ENCODE measurements around the gene HBG1.

Gene HBG1

DNA sequence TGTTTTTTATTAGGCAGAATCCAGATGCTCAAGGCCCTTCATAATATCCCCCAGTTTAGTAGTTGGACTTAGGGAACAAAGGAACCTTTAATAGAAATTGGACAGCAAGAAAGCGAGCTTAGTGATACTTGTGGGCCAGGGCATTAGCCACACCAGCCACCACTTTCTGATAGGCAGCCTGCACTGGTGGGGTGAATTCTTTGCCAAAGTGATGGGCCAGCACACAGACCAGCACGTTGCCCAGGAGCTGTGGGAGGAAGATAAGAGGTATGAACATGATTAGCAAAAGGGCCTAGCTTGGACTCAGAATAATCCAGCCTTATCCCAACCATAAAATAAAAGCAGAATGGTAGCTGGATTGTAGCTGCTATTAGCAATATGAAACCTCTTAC is 24.2 kb downstream of the HBG1 start:
- no peaks in the 10 kb centered on the region for H3K27me3 ChIP-seq (ENCODE audit: control insufficient read depth, insufficient read depth, low read length)
- no peaks in the 10 kb centered on the region for H3K36me3 ChIP-seq (ENCODE audit: control insufficient read depth, insufficient read depth, low read length)
- peaks cover 7% of the 10 kb centered on the region for H3K9me3 ChIP-seq (ENCODE audit: control insufficient read depth, insufficient read depth, low read length)
- H3K27ac ChIP-seq (ENCODE audit: low read depth, low read length) = no peak overlapping the region
- H3K4me1 ChIP-seq (ENCODE audit: control insufficient read depth, insufficient read depth, low read length) = no peaks in the 10 kb centered on the region
- no peak overlapping the region for H3K4me3 ChIP-seq (ENCODE audit: low read depth, low read length)
- H3K9ac ChIP-seq (ENCODE audit: low read depth, low read length) = no peak overlapping the region

DNA sequence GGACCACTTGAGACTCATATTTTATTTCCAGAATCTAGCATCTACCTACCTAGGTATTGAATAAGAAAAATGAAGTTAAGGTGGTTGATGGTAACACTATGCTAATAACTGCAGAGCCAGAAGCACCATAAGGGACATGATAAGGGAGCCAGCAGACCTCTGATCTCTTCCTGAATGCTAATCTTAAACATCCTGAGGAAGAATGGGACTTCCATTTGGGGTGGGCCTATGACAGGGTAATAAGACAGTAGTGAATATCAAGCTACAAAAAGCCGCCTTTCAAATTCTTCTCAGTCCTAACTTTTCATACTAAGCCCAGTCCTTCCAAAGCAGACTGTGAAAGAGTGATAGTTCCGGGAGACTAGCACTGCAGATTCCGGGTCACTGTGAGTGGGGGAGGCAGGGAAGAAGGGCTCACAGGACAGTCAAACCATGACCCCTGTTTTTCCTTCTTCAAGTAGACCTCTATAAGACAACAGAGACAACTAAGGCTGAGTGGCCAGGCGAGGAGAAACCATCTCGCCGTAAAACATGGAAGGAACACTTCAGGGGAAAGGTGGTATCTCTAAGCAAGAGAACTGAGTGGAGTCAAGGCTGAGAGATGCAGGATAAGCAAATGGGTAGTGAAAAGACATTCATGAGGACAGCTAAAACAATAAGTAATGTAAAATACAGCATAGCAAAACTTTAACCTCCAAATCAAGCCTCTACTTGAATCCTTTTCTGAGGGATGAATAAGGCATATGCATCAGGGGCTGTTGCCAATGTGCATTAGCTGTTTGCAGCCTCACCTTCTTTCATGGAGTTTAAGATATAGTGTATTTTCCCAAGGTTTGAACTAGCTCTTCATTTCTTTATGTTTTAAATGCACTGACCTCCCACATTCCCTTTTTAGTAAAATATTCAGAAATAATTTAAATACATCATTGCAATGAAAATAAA is 24.8 kb downstream of the HBG1 start:
- H3K36me3 ChIP-seq (ENCODE audit: control insufficient read depth, insufficient read depth, low read length) = no peaks in the 10 kb centered on the region
- no peaks in the 10 kb centered on the region for H3K4me1 ChIP-seq (ENCODE audit: control insufficient read depth, insufficient read depth, low read length)
- H3K9me3 ChIP-seq (ENCODE audit: control insufficient read depth, insufficient read depth, low read length) = peaks cover 7% of the 10 kb centered on the region
- no peak overlapping the region for H3K9ac ChIP-seq (ENCODE audit: low read depth, low read length)
- no peak overlapping the region for H3K4me3 ChIP-seq (ENCODE audit: low read depth, low read length)
- no peaks in the 10 kb centered on the region for H3K27me3 ChIP-seq (ENCODE audit: control insufficient read depth, insufficient read depth, low read length)
- no peak overlapping the region for H3K27ac ChIP-seq (ENCODE audit: low read depth, low read length)

DNA sequence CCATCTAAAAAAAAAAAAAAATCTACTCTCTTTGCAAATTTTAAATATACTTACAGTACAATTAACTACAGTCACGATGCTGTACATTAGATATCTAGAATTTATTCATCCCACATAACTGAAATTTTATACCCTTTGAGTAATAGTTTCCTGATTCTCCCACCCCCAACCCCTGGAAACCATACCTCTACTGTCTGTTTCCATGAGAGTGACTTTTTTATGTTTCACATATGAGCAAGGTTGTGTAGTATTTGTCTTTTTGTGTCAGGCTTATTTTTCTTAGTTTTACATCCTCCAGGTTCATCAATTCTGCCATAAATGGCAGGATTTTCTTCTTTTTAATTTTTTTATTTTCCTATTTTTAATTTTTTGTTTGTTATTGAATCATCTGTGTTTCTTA is 26.0 kb downstream of the HBG1 start:
- no peak overlapping the region for H3K27ac ChIP-seq (ENCODE audit: low read depth, low read length)
- no peaks in the 10 kb centered on the region for H3K4me1 ChIP-seq (ENCODE audit: control insufficient read depth, insufficient read depth, low read length)

DNA sequence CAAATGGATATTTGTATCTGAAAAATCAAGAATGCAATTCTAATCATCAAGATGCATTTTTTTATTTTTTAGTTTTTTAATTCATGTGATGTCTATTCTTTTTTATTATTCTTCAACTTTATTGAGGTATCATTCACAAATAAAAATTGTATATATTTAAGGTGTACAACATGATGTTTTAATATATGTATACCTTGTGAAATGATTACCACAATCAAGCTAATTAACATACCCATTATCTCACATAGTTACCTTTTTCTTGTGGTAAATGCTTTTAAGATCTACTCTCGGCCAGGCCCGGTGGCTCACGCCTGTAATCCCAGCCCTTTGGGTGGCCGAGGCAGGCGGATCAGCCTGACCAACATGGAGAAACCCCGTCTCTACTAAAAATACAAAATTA is 26.5 kb downstream of the HBG1 start:
- no peaks in the 10 kb centered on the region for H3K36me3 ChIP-seq (ENCODE audit: control insufficient read depth, insufficient read depth, low read length)
- no peak overlapping the region for H3K9ac ChIP-seq (ENCODE audit: low read depth, low read length)
- H3K4me3 ChIP-seq (ENCODE audit: low read depth, low read length) = no peak overlapping the region
- H3K4me1 ChIP-seq (ENCODE audit: control insufficient read depth, insufficient read depth, low read length) = no peaks in the 10 kb centered on the region
- H3K27ac ChIP-seq (ENCODE audit: low read depth, low read length) = no peak overlapping the region
- H3K27me3 ChIP-seq (ENCODE audit: control insufficient read depth, insufficient read depth, low read length) = no peaks in the 10 kb centered on the region
- peaks cover 7% of the 10 kb centered on the region for H3K9me3 ChIP-seq (ENCODE audit: control insufficient read depth, insufficient read depth, low read length)

More for the DNA sequence above, 26.0 kb downstream of the HBG1 start:
- Histone ChIP-seq H3K9me3 (ENCODE audit: control insufficient read depth, insufficient read depth, low read length) (peaks cover 7% of the 10 kb centered on the region), H3K4me3 (ENCODE audit: low read depth, low read length) (no peak overlapping the region), H3K9ac (ENCODE audit: low read depth, low read length) (no peak overlapping the region), H3K36me3 (ENCODE audit: control insufficient read depth, insufficient read depth, low read length) (no peaks in the 10 kb centered on the region), H3K27me3 (ENCODE audit: control insufficient read depth, insufficient read depth, low read length) (no peaks in the 10 kb centered on the region)

DNA sequence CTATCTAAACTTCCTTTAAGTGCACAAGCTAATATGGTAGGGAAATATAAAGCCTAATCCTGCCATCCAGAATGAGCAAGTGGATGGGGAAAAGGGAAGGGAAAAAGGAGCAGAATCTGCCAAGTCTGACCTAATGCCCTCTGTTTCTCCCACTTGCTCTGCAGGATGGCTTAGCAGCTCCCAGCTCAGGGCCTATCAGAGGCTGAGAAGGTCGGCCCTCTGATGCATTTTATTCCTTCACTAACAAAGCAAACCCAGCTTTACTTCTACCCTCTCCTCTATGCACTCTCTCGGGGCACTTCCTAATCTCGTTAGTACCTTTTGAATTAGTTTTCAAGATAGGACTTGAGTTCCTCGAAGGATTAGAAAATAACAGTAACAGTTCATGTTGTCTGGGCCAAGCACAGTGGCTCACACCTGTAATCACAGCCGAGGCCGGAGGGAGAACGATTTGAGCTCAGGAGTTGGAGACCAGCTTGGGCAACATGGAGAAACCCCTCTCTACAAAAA is 39.2 kb downstream of the HBG1 start:
- no peak overlapping the region for H3K9ac ChIP-seq (ENCODE audit: low read depth, low read length)
- no peaks in the 10 kb centered on the region for H3K36me3 ChIP-seq (ENCODE audit: control insufficient read depth, insufficient read depth, low read length)
- H3K27ac ChIP-seq (ENCODE audit: low read depth, low read length) = no peak overlapping the region
- H3K9me3 ChIP-seq (ENCODE audit: control insufficient read depth, insufficient read depth, low read length) = no peaks in the 10 kb centered on the region
- H3K4me1 ChIP-seq (ENCODE audit: control insufficient read depth, insufficient read depth, low read length) = no peaks in the 10 kb centered on the region; the same call in 1 of the 2 replicates
- no peaks in the 10 kb centered on the region for H3K27me3 ChIP-seq (ENCODE audit: control insufficient read depth, insufficient read depth, low read length)
- H3K4me3 ChIP-seq (ENCODE audit: low read depth, low read length) = no peak overlapping the region

DNA sequence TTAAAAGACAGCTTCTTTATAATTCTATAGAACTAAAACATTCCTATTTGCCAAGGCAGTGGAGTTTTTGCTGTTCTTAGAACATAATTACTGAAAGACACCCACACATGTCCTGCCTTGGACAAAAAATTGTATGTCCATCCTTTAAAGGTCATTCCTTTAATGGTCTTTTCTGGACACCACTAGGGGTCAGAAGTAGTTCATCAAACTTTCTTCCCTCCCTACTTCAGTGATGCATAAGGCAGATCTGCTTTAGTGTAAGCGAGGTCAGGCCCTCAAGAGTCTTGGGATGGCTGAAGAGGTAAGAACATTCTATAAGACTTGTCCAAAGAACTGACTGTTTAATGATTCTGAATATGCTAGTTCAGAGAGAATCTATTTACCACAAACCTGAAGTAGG is 44.9 kb downstream of the HBG1 start:
- no peaks in the 10 kb centered on the region for H3K27me3 ChIP-seq (ENCODE audit: control insufficient read depth, insufficient read depth, low read length)
- no peak overlapping the region for H3K27ac ChIP-seq (ENCODE audit: low read depth, low read length)
- H3K9ac ChIP-seq (ENCODE audit: low read depth, low read length) = no peak overlapping the region
- no peaks in the 10 kb centered on the region for H3K36me3 ChIP-seq (ENCODE audit: control insufficient read depth, insufficient read depth, low read length)
- no peak overlapping the region for H3K4me3 ChIP-seq (ENCODE audit: low read depth, low read length)
- no peaks in the 10 kb centered on the region for H3K4me1 ChIP-seq (ENCODE audit: control insufficient read depth, insufficient read depth, low read length)
- H3K9me3 ChIP-seq (ENCODE audit: control insufficient read depth, insufficient read depth, low read length) = no peaks in the 10 kb centered on the region

DNA sequence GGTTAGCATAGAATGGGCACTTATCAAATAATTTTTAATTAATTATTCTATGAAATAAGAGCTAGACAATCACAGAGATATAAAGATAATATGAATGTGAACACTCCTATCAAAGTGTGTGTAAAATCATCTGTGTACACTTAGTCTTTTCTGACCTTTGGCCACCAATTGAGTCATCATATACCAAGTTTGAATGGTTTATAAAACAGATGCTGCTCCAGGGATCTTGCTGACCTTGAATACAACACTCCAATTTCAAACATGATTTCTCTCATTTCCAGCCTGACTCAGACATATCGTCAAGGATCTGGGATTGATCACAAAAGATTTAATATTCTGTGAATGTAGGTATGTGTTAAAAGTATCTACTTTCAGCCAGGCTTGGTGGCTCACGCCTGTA is 46.3 kb downstream of the HBG1 start:
- H3K4me3 ChIP-seq (ENCODE audit: low read depth, low read length) = no peak overlapping the region
- H3K9me3 ChIP-seq (ENCODE audit: control insufficient read depth, insufficient read depth, low read length) = no peaks in the 10 kb centered on the region
- H3K27me3 ChIP-seq (ENCODE audit: control insufficient read depth, insufficient read depth, low read length) = no peaks in the 10 kb centered on the region
- H3K36me3 ChIP-seq (ENCODE audit: control insufficient read depth, insufficient read depth, low read length) = no peaks in the 10 kb centered on the region
- H3K4me1 ChIP-seq (ENCODE audit: control insufficient read depth, insufficient read depth, low read length) = no peaks in the 10 kb centered on the region
- H3K9ac ChIP-seq (ENCODE audit: low read depth, low read length) = no peak overlapping the region
- H3K27ac ChIP-seq (ENCODE audit: low read depth, low read length) = no peak overlapping the region

DNA sequence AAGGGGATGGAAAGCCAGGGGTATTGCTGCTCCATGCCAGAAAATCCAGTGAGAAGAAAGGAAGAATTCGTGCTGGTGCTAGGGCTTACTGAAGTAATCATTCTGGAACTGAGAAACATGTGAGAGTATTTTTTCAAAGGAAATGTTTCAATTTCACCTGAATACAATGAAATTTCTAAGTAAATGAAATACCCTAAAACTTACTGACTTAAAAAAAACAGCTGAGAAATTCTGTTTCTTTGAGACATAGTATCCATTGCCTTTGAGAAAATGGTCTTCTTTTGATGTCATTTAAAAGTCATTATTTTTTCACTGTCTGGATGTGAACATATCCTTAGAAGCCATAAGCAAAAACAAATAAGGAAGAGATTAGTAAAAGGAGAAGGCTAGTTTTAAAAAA is 49.1 kb downstream of the HBG1 start, which contains the start of gene OR51V1:
Gene OR51V1 (minus strand): TSS at position 101 of the 400 bp plus-strand sequence. CDS start 0 bp downstream, at position 101.
- Histone ChIP-seq H3K4me3 (ENCODE audit: low read depth, low read length) (no peak within 1 kb of the TSS), H3K9ac (ENCODE audit: low read depth, low read length) (no peak within 1 kb of the TSS), H3K27me3 (ENCODE audit: control insufficient read depth, insufficient read depth, low read length) (no peaks in the 10 kb centered on the region), H3K9me3 (ENCODE audit: control insufficient read depth, insufficient read depth, low read length) (no peaks in the 10 kb centered on the region), H3K36me3 (ENCODE audit: control insufficient read depth, insufficient read depth, low read length) (no peaks in the 10 kb centered on the region), H3K27ac (ENCODE audit: low read depth, low read length) (no peak within 1 kb of the TSS), H3K4me1 (ENCODE audit: control insufficient read depth, insufficient read depth, low read length) (no peaks in the 10 kb centered on the region)

DNA sequence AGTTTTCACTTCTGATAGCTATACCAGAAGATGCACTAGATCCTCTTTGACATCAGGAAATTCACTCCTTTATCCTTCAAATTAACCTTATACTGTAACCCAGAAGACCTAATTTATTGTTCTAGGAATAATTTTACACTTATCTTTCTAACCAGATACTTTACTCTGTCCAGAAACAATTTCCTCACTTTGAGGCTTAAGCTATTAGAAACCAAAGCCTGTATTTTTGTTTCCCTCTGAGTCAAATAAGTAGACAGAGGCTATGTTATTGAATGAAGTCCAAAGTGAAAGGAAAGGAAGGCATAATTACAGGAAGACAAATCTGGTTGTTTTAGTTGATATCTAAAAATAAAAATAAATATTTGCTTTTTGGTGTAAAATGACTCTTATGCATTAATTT is 51.4 kb downstream of the HBG1 start:
- H3K36me3 ChIP-seq (ENCODE audit: control insufficient read depth, insufficient read depth, low read length) = no peaks in the 10 kb centered on the region
- no peaks in the 10 kb centered on the region for H3K27me3 ChIP-seq (ENCODE audit: control insufficient read depth, insufficient read depth, low read length)
- no peaks in the 10 kb centered on the region for H3K4me1 ChIP-seq (ENCODE audit: control insufficient read depth, insufficient read depth, low read length)
- H3K9me3 ChIP-seq (ENCODE audit: control insufficient read depth, insufficient read depth, low read length) = no peaks in the 10 kb centered on the region
- no peak overlapping the region for H3K27ac ChIP-seq (ENCODE audit: low read depth, low read length)
- no peak overlapping the region for H3K4me3 ChIP-seq (ENCODE audit: low read depth, low read length)
- no peak overlapping the region for H3K9ac ChIP-seq (ENCODE audit: low read depth, low read length)

Data from HUES48 (cell line).